Inferior parietal cortex (tissue), 1 donor: ENCODE data around the gene ANO3.

Experiments
- DNase-seq: peaks from one replicate; pipeline ENCODE4 v3.0.0-alpha.2; 2016; ENCODE audit errors: extremely low spot score

The ANO3 gene

DNA sequence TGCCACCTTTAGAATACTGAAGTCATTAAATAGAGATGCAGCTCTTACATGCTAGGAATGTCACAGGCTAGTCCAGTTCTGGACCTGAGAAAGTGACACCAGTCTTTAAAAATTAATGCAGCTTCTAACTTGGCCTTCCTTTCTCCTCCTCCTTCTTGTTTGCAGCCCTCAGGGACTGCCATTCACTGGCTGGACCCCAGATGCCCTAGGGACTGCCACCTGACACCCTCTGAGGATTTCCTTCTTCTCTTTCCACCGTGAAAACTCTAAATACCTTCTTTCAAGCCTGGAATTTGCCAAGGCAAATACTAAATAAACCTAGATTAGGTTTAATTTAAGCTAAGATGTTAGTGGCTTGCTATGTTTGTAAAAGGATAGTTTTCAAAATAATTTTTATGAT, 161.7 kb downstream of the ANO3 start:
- DNase-seq: no peak

- DNase-seq: no peak
Measured at GRCh38 chr11:26507229-26507628, 175.3 kb downstream of the ANO3 start.

- no peak for DNase-seq
Measured at GRCh38 chr11:26510164-26510563, 178.2 kb downstream of the ANO3 start.

DNA sequence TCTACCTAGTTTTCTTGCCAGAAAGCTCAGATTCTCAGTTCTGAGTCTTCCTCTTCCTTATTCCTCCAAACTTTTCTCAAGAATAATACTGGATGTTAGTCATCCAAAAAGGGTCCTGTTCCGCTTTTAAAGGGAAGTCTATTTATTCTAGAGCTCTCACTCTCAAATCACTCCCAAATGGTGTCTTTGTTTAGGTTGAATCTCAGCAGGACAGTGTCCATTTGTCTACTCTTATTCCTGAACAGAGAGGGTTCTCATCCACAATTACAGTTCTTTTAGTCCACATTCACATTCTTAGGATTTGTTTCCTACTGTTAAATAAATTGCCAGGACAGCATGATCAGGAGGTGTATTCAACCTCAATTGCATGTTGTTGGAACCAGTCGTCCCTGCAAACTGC, 178.8 kb downstream of the ANO3 start:
- no peak for DNase-seq

DNA sequence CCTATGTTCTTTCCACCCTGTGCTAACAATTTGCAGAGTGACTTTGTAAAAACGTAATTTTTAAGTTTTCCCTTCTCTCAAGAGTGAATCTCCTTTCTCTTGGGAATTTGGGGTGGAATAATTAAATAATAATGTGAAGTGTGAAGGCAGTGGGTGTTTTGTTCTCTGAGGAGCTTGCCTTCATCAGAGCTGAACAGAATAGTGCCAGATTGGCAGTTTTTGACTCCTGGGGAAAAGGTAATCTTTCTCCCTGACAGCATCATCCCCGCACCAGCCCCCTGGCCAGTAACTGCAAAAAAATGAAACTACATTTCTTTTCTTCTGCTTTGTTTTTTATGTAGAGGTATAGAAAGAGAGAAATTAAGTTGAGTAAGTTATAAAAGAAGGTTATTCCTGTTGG, 180.3 kb downstream of the ANO3 start:
- no peak for DNase-seq

DNA sequence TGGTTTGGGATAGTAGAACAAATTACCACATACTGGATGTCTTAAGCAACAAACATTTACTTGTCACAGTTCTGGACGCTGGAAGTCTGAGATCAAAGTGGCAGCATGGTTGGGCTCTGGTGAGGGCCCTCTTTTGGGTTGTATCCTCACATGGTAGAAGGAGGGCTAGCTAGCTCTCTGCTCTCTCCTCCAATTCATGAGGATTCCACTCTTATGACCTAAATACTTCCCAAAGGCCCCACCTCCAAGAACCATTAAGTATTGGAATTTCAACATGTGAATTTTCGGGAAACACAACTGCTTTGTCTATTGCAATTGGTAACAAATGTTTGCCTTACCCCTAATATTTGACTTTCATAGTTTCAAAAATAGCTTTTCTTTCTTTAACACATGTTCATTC, 187.5 kb downstream of the ANO3 start:
- no peak for DNase-seq

DNA sequence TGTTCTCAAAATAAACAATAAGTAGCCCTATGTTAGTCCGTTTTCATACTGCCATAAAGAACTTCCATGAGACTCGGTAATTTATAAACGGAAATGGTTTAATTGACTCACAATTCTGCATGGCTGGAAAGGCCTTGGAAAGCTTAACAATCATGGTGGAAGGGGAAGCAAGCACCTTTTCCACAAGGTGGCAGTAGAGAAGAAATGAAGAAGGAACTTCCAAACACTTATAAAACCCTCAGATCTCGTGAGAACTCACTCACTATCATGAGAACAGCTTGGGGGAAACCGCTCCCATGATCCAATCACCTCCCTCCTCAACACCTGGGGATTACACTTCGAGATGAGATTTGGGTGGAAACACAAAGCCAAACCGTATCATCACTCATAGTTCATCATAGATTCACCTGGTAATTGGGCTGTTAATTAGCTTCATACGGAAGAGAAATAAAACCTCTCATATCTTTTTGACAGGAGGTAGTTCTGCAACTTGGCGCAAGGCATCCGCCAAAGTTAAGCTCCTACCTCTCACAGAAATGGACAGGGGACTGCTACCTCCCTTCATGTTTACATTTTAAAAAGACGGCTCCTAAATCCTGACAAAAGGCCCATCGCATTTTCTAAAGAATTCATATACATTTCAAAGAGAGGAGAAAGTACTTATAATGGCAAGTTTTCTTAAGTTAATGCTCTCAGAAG, 191.1 kb downstream of the ANO3 start:
- DNase-seq: no peak

- DNase-seq: no peak
Measured at GRCh38 chr11:26527685-26528084, 195.8 kb downstream of the ANO3 start.

- DNase-seq: no peak
Measured at GRCh38 chr11:26537341-26537740, 205.4 kb downstream of the ANO3 start.

DNA sequence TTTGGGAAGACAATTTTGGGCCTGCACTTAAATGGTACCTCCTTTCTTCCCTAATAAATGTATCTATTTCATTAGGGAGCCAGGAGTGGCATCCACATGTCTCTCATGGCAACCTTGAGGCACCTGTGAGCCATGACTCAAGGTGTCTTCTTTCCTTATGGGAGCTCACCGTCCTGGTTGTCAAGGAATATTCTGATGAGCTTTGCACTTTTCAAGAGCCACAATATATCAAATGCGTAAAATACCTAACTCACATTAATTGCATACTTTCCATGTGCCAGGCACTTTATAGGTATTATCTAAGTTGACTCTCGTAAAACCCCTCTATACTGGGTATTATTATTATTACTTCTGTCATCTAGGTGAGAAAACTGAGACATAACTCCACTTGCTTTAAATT, 207.6 kb downstream of the ANO3 start:
- no peak for DNase-seq

- DNase-seq: no peak
Measured at GRCh38 chr11:26541870-26542269, 209.9 kb downstream of the ANO3 start.

GRCh38 chr11:26549176-26549575, 217.2 kb downstream of the ANO3 start:
- no peak for DNase-seq

- no peak for DNase-seq
Measured at GRCh38 chr11:26550022-26550421, 218.1 kb downstream of the ANO3 start.

- no peak for DNase-seq
Measured at GRCh38 chr11:26551186-26551801, 219.4 kb downstream of the ANO3 start.

DNA sequence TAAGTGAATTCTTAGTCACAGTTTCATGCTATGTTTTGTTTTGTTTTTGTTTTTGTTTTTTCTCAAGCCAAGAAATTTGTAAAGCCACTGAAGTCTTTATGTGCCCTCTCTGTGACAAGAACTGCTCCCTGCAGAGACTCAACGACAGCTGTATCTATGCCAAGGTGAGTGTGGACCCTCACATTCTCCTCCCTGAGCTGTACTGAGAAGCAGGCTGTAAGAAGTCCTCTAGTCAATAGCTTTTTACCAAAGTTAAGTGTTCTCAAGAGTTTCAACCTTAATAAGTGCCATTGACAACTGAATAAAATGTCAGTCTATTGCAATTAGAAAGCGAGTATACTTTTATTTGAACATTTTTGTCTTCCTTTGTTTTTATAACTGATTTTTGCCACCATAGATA, 221.3 kb downstream of the ANO3 start:
- DNase-seq: no peak

DNA sequence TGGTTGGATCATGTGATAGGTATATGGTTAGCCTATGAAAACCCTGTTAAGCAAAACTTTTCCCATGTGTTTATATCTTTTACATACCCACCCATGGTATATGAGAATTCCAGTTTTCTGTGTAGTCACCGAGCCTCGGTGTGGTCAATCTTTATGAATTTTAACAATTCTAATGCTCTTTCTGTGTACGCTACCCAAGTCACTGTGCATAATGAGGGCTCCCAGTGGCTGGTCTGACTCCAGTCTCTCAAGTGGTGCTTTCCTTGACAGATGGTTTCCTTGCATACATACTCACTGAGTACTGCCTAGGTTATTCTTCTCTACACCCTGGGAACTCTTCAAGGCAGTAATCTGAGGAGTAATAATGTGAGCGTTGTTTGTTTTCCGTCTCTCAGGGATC, 222.5 kb downstream of the ANO3 start:
- no peak for DNase-seq

DNA sequence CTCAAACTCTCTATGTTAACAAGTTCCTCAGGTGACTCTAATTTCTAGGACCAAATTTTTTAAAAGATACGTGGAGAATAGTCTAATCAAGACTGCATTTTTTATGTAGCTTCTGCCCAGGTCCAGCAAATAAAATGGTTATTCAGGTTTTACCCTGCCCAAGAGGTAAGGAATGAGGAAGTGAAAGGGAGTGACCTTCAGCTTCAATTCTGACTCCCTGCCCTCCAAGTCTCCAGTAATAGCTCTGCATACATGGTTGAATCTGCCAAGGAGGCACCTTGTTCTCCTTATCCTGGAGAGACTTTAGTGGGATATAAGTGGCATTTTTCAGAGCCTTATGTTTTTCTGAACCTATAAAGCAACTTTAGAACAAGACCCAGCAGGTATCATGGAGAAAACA, 224.7 kb downstream of the ANO3 start:
- DNase-seq: no peak

DNA sequence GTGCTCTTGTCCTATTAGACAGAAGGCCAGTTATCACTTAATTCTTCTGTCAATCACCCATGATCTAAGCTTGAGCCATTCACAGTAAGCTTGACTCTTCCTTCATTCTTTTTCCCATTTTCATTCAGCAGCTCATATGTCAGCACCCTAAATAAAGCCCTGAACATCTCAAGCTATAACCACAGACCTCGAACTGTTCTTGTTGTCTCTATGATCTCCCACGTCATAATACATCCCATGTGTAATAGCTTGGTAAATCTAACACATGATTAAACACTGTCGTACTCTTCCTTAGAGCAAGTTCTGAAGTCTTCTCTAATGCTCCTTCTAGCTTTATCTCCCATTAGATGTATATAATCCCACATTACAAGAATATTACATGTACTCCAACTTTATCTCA, 225.7 kb downstream of the ANO3 start:
- no peak for DNase-seq

DNA sequence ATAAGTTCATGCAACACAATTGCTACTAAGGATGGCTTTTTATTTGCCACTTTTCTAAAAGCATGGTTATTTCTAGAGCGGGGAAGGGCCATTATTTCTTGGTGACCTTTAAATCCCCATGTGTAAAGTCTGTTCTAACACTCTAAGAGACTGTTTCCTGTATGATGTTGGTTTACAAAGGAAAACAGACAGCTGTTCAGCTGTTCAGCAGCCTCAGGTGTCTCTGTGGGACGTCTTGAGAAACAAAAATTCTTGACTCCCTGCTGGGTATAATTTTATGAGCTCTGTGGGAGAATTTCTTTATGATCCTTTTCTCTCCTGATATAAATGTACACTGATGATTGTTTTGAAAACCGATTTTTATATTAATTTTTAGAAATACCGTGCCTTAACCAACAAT, 226.3 kb downstream of the ANO3 start:
- no peak for DNase-seq

GRCh38 chr11:26569646-26570045, 237.7 kb downstream of the ANO3 start:
- DNase-seq: no peak

GRCh38 chr11:26571861-26572654, 240.1 kb downstream of the ANO3 start, which contains the start of gene MUC15:
MUC15 (minus strand) TSS chr11:26572263; CDS start chr11:26567094, 5,169 bp downstream.
- DNase-seq: no peak

GRCh38 chr11:26572770-26573402, 241.0 kb downstream of the ANO3 start:
- no peak for DNase-seq
